Astrocyte (in vitro differentiated cells and primary cell): ENCODE measurements around the gene HOXA7.

Experiments used
- EZH2 ChIP-seq: IDR thresholded peaks from 2 replicates; pipeline ENCODE4 v1.6.1; 2012; ENCODE audit warnings: mild to moderate bottlenecking, low read length, inconsistent platforms; ENCODE audit not compliant: insufficient read depth
- TF ChIP-seq, protein P1 (sequence below): IDR thresholded peaks from 2 replicates; pipeline ENCODE4 v1.5.1; 2011; ENCODE audit warnings: low read depth, mild to moderate bottlenecking, inconsistent platforms, low read length, moderate library complexity; ENCODE audit not compliant: insufficient read depth

GRCh38 chr7:27186668-27187474, 30.4 kb upstream of the HOXA7 start:
- TF ChIP-seq, protein P1, sequence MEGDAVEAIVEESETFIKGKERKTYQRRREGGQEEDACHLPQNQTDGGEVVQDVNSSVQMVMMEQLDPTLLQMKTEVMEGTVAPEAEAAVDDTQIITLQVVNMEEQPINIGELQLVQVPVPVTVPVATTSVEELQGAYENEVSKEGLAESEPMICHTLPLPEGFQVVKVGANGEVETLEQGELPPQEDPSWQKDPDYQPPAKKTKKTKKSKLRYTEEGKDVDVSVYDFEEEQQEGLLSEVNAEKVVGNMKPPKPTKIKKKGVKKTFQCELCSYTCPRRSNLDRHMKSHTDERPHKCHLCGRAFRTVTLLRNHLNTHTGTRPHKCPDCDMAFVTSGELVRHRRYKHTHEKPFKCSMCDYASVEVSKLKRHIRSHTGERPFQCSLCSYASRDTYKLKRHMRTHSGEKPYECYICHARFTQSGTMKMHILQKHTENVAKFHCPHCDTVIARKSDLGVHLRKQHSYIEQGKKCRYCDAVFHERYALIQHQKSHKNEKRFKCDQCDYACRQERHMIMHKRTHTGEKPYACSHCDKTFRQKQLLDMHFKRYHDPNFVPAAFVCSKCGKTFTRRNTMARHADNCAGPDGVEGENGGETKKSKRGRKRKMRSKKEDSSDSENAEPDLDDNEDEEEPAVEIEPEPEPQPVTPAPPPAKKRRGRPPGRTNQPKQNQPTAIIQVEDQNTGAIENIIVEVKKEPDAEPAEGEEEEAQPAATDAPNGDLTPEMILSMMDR: no peak
- TF ChIP-seq EZH2: no peak
